ENCODE data around the gene ABCD3.

The ABCD3 gene

DNA sequence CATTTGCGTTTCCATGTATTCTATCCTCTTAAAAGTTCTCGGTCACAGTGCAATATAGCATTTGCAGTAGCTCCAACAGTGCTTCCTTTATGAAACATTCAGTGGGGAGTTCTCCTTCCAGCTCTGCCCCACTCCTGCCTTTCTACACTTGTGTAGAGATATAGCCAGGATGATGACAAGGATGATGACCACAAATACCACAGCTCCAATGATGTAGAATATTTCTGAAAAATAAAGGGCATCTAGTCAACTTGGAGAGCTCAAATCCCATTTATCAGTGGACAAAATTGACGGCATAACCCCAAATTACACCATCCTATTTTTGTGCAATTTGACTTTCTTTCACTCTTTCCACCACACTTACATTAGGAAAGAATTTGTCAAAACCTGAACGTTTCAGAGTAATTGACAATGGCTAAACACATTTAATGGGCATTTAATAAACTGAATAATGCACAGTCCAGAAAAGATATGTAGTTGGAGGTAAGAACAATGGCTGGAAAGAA is 112.2 kb downstream of the ABCD3 start:
- H3K27me3 ChIP-seq (ENCODE audit: control insufficient read depth in 3 of 3, insufficient read depth in 3 of 3, low read depth in 1 of 3, low read length in 3 of 3) = no peaks in the 10 kb centered on the region
- peaks cover 2 to 69% of the 10 kb centered on the region in 2 donors for H3K36me3 ChIP-seq (replicated peaks in 1 of 2; ENCODE audit: control insufficient read depth in 2 of 2, insufficient read depth in 2 of 2, low read length in 2 of 2)

DNA sequence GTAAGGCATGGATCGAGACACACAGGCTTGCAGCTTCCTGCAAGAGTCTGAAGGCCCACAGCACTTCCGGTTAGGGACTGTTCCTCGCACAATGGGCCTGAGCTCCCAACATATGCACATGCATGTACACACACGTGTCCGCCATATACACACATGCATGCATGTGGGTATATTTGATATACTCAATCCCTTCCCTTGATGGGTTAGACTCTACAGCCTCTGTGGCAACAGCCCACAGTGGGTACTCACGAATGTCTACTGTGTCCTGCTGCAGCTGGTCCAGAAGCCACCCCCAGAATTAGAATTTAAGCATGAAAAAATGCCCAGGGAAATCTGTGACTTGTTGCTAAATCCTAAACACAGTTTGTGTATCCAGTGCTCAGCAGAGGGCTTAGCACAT is 113.5 kb downstream of the ABCD3 start:
- no peak overlapping the region for H3K18ac ChIP-seq (ENCODE audit: low read length)
- H3K4me2 ChIP-seq (ENCODE audit: insufficient read depth, low read length, poor library complexity, severe bottlenecking) = no peak overlapping the region
- no peak overlapping the region for H3K4me3 ChIP-seq (ENCODE audit: low read length in 2 of 2)
- no peak overlapping the region for H2AFZ ChIP-seq (ENCODE audit: low read length)
- H2BK120ac ChIP-seq (ENCODE audit: low read depth, low read length) = no peak overlapping the region
- peaks cover 0 to 8% of the 10 kb centered on the region in 2 donors for H3K4me1 ChIP-seq (ENCODE audit: control insufficient read depth in 2 of 2, insufficient read depth in 1 of 2, low read depth in 1 of 2, low read length in 2 of 2)
- H3K9me3 ChIP-seq (replicated peaks in 1 of 2; ENCODE audit: control insufficient read depth in 2 of 2, insufficient read depth in 1 of 2, low read depth in 1 of 2, low read length in 2 of 2) = peaks cover 0 to 10% of the 10 kb centered on the region in 2 donors
- no CpG with 5 or more reads among the region's 6 CpGs for WGBS, 2 donors (ENCODE audit: extremely low coverage in 2 of 2, insufficient read length in 2 of 2, insufficient replicate concordance in 1 of 2)
- H3K27me3 ChIP-seq (ENCODE audit: control insufficient read depth in 3 of 3, insufficient read depth in 3 of 3, low read depth in 1 of 3, low read length in 3 of 3) = no peaks in the 10 kb centered on the region
- no peak overlapping the region for H3K4ac ChIP-seq (ENCODE audit: low read length)
- no peak overlapping the region for H2BK15ac ChIP-seq (ENCODE audit: low read length)
- H3K27ac ChIP-seq (replicated peaks; ENCODE audit: low read length) = no peak overlapping the region
- no peak overlapping the region for H2AK5ac ChIP-seq (ENCODE audit: low read depth, low read length)
- no peak overlapping the region for H3K9ac ChIP-seq (ENCODE audit: low read depth, low read length, poor library complexity)
- no peak overlapping the region for H2BK5ac ChIP-seq (ENCODE audit: low read length)
- H3K14ac ChIP-seq (ENCODE audit: low read length) = no peak overlapping the region
- H2BK12ac ChIP-seq (ENCODE audit: low read length) = no peak overlapping the region
- no peak overlapping the region for H3K23ac ChIP-seq (ENCODE audit: low read depth, low read length, poor library complexity)
- no peak overlapping the region for H4K91ac ChIP-seq (ENCODE audit: low read depth, low read length, poor library complexity)
- H3K36me3 ChIP-seq (replicated peaks in 1 of 2; ENCODE audit: control insufficient read depth in 2 of 2, insufficient read depth in 2 of 2, low read length in 2 of 2) = peaks cover 2 to 81% of the 10 kb centered on the region in 2 donors
- DNase-seq (ENCODE audit: low spot score) = no peak
- H3K79me1 ChIP-seq (ENCODE audit: low read depth, low read length) = no peaks in the 10 kb centered on the region
- no peak overlapping the region for H4K8ac ChIP-seq (ENCODE audit: low read depth, low read length)

More for the DNA sequence above, 112.2 kb downstream of the ABCD3 start:
- Histone ChIP-seq H3K27ac (replicated peaks; ENCODE audit: low read length) (no peak overlapping the region), H4K8ac (ENCODE audit: low read depth, low read length) (no peak overlapping the region), H3K79me1 (ENCODE audit: low read depth, low read length) (no peaks in the 10 kb centered on the region), H2AFZ (ENCODE audit: low read length) (no peak overlapping the region), H3K23ac (ENCODE audit: low read depth, low read length, poor library complexity) (no peak overlapping the region), H2BK5ac (ENCODE audit: low read length) (no peak overlapping the region), H2BK12ac (ENCODE audit: low read length) (no peak overlapping the region), H2BK15ac (ENCODE audit: low read length) (no peak overlapping the region), H2AK5ac (ENCODE audit: low read depth, low read length) (no peak overlapping the region), H4K91ac (ENCODE audit: low read depth, low read length, poor library complexity) (no peak overlapping the region), H3K14ac (ENCODE audit: low read length) (no peak overlapping the region), H3K4ac (ENCODE audit: low read length) (no peak overlapping the region), H3K9ac (ENCODE audit: low read depth, low read length, poor library complexity) (no peak overlapping the region), H3K4me3 (ENCODE audit: low read length in 2 of 2) (no peak overlapping the region), H3K4me2 (ENCODE audit: insufficient read depth, low read length, poor library complexity, severe bottlenecking) (no peak overlapping the region), H3K18ac (ENCODE audit: low read length) (no peak overlapping the region), H2BK120ac (ENCODE audit: low read depth, low read length) (no peak overlapping the region), H3K9me3 (replicated peaks in 1 of 2; ENCODE audit: control insufficient read depth in 2 of 2, insufficient read depth in 1 of 2, low read depth in 1 of 2, low read length in 2 of 2) (peaks cover 0 to 10% of the 10 kb centered on the region in 2 donors), H3K4me1 (ENCODE audit: control insufficient read depth in 2 of 2, insufficient read depth in 1 of 2, low read depth in 1 of 2, low read length in 2 of 2) (peaks cover 0 to 8% of the 10 kb centered on the region in 2 donors)
- DNase-seq (ENCODE audit: low spot score) = no peak
- no CpG with 5 or more reads among the region's 4 CpGs for WGBS, 2 donors (ENCODE audit: extremely low coverage in 2 of 2, insufficient read length in 2 of 2, insufficient replicate concordance in 1 of 2)

DNA sequence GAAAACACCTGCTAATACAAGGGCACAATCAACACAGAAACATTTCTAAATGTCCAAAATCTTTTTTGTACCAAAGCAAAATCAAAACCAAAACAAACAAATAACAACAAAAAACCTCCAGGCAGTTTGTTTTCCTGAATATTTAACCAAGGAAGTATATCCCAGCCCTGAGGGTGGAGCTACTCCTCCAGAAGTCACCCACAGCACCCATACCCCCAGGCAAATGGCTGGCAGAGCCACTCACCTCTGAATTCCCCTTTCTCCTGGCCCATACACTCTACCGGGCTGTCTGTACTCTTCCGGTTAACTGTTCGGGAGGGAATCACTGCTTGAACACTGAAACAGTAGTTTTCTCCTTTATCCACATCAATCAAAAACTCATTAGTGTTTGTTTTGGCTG is 113.9 kb downstream of the ABCD3 start:
- H3K27me3 ChIP-seq (ENCODE audit: control insufficient read depth in 3 of 3, insufficient read depth in 3 of 3, low read depth in 1 of 3, low read length in 3 of 3) = no peaks in the 10 kb centered on the region
- H2BK5ac ChIP-seq (ENCODE audit: low read length) = no peak overlapping the region
- peaks cover 3 to 8% of the 10 kb centered on the region in 2 donors for H3K4me1 ChIP-seq (ENCODE audit: control insufficient read depth in 2 of 2, insufficient read depth in 1 of 2, low read depth in 1 of 2, low read length in 2 of 2)
- no peak overlapping the region for H2BK15ac ChIP-seq (ENCODE audit: low read length)
- DNase-seq (ENCODE audit: low spot score) = no peak
- H3K4me2 ChIP-seq (ENCODE audit: insufficient read depth, low read length, poor library complexity, severe bottlenecking) = no peak overlapping the region
- no peak overlapping the region for H3K4ac ChIP-seq (ENCODE audit: low read length)
- H3K23ac ChIP-seq (ENCODE audit: low read depth, low read length, poor library complexity) = no peak overlapping the region
- no peak overlapping the region for H3K4me3 ChIP-seq (ENCODE audit: low read length in 2 of 2)
- no peak overlapping the region for H2AK5ac ChIP-seq (ENCODE audit: low read depth, low read length)
- H3K14ac ChIP-seq (ENCODE audit: low read length) = no peak overlapping the region
- H3K36me3 ChIP-seq (replicated peaks in 1 of 2; ENCODE audit: control insufficient read depth in 2 of 2, insufficient read depth in 2 of 2, low read length in 2 of 2) = peaks cover 2 to 85% of the 10 kb centered on the region in 2 donors
- no peak overlapping the region for H3K18ac ChIP-seq (ENCODE audit: low read length)
- H3K79me1 ChIP-seq (ENCODE audit: low read depth, low read length) = no peaks in the 10 kb centered on the region
- no CpG with 5 or more reads among the region's 3 CpGs for WGBS, 2 donors (ENCODE audit: extremely low coverage in 2 of 2, insufficient read length in 2 of 2, insufficient replicate concordance in 1 of 2)
- H4K91ac ChIP-seq (ENCODE audit: low read depth, low read length, poor library complexity) = no peak overlapping the region
- H3K9ac ChIP-seq (ENCODE audit: low read depth, low read length, poor library complexity) = no peak overlapping the region
- no peak overlapping the region for H2BK12ac ChIP-seq (ENCODE audit: low read length)
- no peak overlapping the region for H4K8ac ChIP-seq (ENCODE audit: low read depth, low read length)
- H2AFZ ChIP-seq (ENCODE audit: low read length) = no peak overlapping the region
- no peak overlapping the region for H2BK120ac ChIP-seq (ENCODE audit: low read depth, low read length)
- peaks cover 0 to 10% of the 10 kb centered on the region in 2 donors for H3K9me3 ChIP-seq (replicated peaks in 1 of 2; ENCODE audit: control insufficient read depth in 2 of 2, insufficient read depth in 1 of 2, low read depth in 1 of 2, low read length in 2 of 2)
- no peak overlapping the region for H3K27ac ChIP-seq (replicated peaks; ENCODE audit: low read length)

DNA sequence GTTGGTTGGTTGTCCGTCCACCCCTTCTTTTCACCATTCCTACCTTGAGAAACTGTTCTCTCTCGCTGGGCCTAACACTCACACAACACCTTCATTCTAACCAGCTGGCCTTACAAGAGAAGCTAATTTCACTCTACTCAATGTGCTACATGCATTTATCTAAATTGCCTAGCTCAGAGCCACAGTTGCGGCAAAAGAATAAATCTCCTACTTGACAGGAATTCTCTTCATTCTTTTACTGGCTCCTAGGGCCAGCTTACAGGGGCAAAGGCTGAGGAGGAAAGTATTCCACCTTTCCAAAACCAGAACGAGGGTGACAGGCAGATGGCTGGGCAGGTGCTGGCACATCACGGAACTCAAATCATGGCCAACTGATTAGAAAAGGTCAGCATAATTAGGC is 116.9 kb downstream of the ABCD3 start:
- Histone ChIP-seq H3K4ac (ENCODE audit: low read length) (no peak overlapping the region), H2BK15ac (ENCODE audit: low read length) (no peak overlapping the region), H3K79me1 (ENCODE audit: low read depth, low read length) (no peaks in the 10 kb centered on the region), H3K27ac (replicated peaks; ENCODE audit: low read length) (no peak overlapping the region), H2BK120ac (ENCODE audit: low read depth, low read length) (no peak overlapping the region), H2AFZ (ENCODE audit: low read length) (no peak overlapping the region), H2BK5ac (ENCODE audit: low read length) (no peak overlapping the region), H3K9me3 (replicated peaks in 1 of 2; ENCODE audit: control insufficient read depth in 2 of 2, insufficient read depth in 1 of 2, low read depth in 1 of 2, low read length in 2 of 2) (peaks cover 0 to 9% of the 10 kb centered on the region in 2 donors), H3K9ac (ENCODE audit: low read depth, low read length, poor library complexity) (no peak overlapping the region), H3K4me3 (ENCODE audit: low read length in 2 of 2) (no peak overlapping the region), H3K4me1 (ENCODE audit: control insufficient read depth in 2 of 2, insufficient read depth in 1 of 2, low read depth in 1 of 2, low read length in 2 of 2) (peaks cover 5 to 20% of the 10 kb centered on the region in 2 donors), H4K91ac (ENCODE audit: low read depth, low read length, poor library complexity) (no peak overlapping the region), H3K23ac (ENCODE audit: low read depth, low read length, poor library complexity) (no peak overlapping the region), H3K27me3 (ENCODE audit: control insufficient read depth in 3 of 3, insufficient read depth in 3 of 3, low read depth in 1 of 3, low read length in 3 of 3) (peaks cover 0 to 2% (median 0%) of the 10 kb centered on the region in 3 experiments), H2BK12ac (ENCODE audit: low read length) (no peak overlapping the region), H3K36me3 (replicated peaks in 1 of 2; ENCODE audit: control insufficient read depth in 2 of 2, insufficient read depth in 2 of 2, low read length in 2 of 2) (peaks cover 2 to 99% of the 10 kb centered on the region in 2 donors), H3K18ac (ENCODE audit: low read length) (no peak overlapping the region), H4K8ac (ENCODE audit: low read depth, low read length) (no peak overlapping the region), H3K4me2 (ENCODE audit: insufficient read depth, low read length, poor library complexity, severe bottlenecking) (no peak overlapping the region), H3K14ac (ENCODE audit: low read length) (no peak overlapping the region), H2AK5ac (ENCODE audit: low read depth, low read length) (no peak overlapping the region)
- WGBS, 2 donors (ENCODE audit: extremely low coverage in 2 of 2, insufficient read length in 2 of 2, insufficient replicate concordance in 1 of 2) = no CpG with 5 or more reads among the region's 5 CpGs
- no peak for DNase-seq (ENCODE audit: low spot score)
